Measurements from ENCODE around the gene BEGAIN. TPM values are rescaled to one million over a fixed set of nuclear protein-coding genes. Genes with fewer than 3 reads are reported as not detected.

The BEGAIN gene
- total and polyA plus RNA-seq, 8 donors: 0.31 to 1.1 (median 0.83) TPM; not detected in 4

DNA sequence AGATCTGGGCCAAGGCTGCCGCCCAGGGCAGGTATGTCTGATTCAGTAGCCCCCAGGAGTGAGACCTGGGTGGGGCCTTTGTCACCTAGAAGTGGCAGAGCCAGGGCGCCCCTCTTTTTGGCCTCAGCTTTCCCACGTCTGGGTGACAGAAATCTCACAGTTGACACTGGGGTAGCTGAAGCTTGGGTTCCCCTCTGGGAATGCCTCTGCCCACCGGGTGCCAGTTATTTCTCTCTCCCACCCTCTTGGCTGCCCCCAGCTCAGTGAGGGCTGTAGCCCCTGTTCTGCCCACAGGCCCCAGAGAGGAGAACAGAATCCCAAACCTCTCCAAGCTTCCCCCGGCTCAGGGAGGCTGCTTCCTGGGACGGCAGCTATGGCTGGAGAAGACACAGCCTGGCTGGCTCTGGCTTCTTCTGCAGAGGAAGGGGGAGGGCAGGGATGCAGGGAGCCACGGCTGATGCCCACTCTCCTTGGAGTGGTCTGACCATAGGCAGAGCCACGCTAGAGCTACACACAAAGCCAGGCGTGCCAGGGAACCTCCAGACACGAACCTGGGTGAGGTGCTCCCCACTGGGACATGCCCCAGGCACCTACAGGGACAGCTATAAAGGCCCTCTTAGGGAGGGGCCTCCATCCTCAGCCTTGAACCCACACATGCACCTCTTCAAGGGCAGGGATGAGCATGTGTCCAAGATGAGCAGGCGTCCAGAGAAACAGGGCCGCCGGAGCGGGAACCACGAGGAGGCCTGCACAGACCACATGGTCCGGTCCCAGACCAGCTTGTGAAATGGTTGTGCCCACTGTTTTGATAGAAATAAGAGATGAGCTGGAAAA, 51.7 kb downstream of the BEGAIN start:
- Histone ChIP-seq H3K4me1 (peaks cover 0 to 15% (median 13%) of the 10 kb centered on the region in 4 donors), H3K9me3 (no peaks in the 10 kb centered on the region), H3K27ac (no peak overlapping the region), H3K36me3 (peaks cover 0 to 8% (median 3%) of the 10 kb centered on the region in 4 donors), H3K27me3 (no peaks in the 10 kb centered on the region), H3K4me3 (no peak overlapping the region)
- intact Hi-C loops (cut with DNase I; ENCODE audit: low total_unique reads): no loop called here
- 86 to 92% (median 88%) methylated on average over 13 to 16 of the region's 16 CpGs for WGBS, 5 donors
- TF ChIP-seq, protein P1, sequence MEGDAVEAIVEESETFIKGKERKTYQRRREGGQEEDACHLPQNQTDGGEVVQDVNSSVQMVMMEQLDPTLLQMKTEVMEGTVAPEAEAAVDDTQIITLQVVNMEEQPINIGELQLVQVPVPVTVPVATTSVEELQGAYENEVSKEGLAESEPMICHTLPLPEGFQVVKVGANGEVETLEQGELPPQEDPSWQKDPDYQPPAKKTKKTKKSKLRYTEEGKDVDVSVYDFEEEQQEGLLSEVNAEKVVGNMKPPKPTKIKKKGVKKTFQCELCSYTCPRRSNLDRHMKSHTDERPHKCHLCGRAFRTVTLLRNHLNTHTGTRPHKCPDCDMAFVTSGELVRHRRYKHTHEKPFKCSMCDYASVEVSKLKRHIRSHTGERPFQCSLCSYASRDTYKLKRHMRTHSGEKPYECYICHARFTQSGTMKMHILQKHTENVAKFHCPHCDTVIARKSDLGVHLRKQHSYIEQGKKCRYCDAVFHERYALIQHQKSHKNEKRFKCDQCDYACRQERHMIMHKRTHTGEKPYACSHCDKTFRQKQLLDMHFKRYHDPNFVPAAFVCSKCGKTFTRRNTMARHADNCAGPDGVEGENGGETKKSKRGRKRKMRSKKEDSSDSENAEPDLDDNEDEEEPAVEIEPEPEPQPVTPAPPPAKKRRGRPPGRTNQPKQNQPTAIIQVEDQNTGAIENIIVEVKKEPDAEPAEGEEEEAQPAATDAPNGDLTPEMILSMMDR (IDR thresholded peaks at IDR 0.05): no peak
- TF ChIP-seq POLR2AphosphoS5 (IDR thresholded peaks at IDR 0.05): no peak
- no peak for TF ChIP-seq POLR2A (IDR thresholded peaks at IDR 0.05)
- no peak for TF ChIP-seq EP300 (IDR thresholded peaks at IDR 0.05)
- no peak for DNase-seq

DNA sequence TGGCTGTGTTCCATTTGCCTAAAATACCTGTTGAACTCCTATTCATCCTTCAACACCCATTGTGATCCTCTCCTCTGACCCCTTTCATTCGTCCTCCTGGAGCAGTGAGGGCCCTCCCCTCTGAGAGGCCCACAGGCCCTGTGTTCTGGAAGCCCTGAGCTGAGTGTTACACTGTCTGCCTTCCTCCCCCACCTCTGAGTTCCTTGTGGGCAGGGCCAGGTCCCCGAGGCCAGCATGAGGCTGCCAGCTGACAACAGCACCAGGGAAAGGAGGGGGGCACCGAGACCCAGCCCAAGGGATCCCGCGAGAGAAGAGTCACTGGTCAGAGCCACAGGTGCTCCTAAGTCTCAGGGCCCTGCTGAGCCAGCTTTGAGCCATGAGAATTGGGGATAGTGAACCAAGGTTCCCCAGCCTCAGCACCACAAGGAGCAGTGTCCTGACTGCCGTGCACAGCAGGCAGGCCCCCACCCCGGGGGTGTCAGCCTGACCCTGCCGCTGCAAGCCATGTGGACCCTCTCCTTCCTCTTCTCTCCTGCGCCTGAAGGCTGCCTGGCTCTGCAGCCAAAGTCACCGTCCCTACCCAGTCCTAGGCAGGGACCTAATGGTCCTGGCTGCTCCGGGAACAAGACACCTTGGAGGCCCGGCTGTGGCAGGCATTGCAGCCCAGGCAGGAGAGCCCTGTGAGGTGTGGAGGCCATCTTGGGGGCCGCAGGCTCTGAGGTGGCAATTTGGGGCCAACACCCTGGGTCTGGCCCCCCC, 52.5 kb downstream of the BEGAIN start:
- Histone ChIP-seq H3K4me3 (no peak overlapping the region), H3K9me3 (no peaks in the 10 kb centered on the region), H3K36me3 (peaks cover 0 to 16% (median 11%) of the 10 kb centered on the region in 4 donors), H3K27me3 (no peaks in the 10 kb centered on the region), H3K4me1 (peaks cover 0 to 15% (median 13%) of the 10 kb centered on the region in 4 donors), H3K27ac (no peak overlapping the region)
- WGBS, 5 donors: 78 to 84% (median 82%) methylated on average over 7 to 13 of the region's 13 CpGs
- no peak for DNase-seq
- TF ChIP-seq EP300 (IDR thresholded peaks at IDR 0.05): no peak
- TF ChIP-seq, protein P1 (IDR thresholded peaks at IDR 0.05): no peak
- TF ChIP-seq POLR2AphosphoS5 (IDR thresholded peaks at IDR 0.05): no peak
- no peak for TF ChIP-seq POLR2A (IDR thresholded peaks at IDR 0.05)
- intact Hi-C loops (cut with DNase I; ENCODE audit: low total_unique reads): no loop called here

DNA sequence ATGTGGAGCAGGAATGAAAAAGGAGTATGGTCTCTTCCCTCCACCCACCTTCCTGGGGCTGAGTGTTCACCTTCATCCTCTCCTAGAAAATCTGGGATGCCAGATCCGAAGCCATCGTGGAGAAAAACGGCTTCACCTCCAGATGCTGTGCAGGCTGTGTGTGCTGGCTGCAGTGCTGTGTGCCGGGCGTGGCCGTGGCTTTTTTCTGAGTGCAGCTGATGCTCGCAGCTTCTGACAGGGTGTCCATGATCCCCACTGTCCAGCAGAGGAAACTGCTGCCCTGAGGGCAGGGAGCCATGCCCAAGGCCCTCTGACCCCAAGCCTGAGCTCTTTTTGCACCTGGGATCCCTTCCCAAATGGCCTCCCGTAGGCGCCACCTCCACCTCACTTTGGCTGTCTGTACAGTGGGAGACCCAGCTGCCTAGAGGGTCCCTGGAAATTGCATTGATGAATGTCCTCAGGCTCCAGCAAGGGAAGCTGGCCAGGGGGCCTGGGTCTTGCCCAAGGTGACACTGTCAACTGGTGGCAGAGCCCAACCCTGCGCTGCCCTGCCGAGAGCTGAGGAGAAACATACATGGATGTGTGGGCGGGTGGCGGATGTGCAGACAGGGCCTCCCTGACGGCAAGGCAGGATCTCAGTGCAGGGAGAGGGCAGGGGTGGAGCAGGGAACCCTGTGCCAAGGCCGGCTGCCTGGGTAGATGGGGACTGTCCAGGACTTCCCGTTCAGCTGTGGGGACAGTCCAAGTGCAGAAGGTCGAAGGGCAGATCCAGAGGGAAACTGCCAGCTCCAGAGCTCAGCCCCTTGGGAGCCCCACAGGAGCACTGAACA, 53.3 kb downstream of the BEGAIN start:
- Histone ChIP-seq H3K36me3 (peaks cover 5 to 24% (median 20%) of the 10 kb centered on the region in 4 donors), H3K27me3 (no peaks in the 10 kb centered on the region), H3K4me3 (no peak overlapping the region), H3K9me3 (no peaks in the 10 kb centered on the region), H3K4me1 (peaks cover 0 to 15% (median 13%) of the 10 kb centered on the region in 4 donors), H3K27ac (peak overlapping the region in 1 of 5 donors; percentile 16)
- peak; percentile 25 to 26 for DNase-seq
- TF ChIP-seq, protein P1 (IDR thresholded peaks at IDR 0.05): no peak
- TF ChIP-seq POLR2A (IDR thresholded peaks at IDR 0.05) (no peak), EP300 (IDR thresholded peaks at IDR 0.05) (no peak), POLR2AphosphoS5 (IDR thresholded peaks at IDR 0.05) (no peak)
- WGBS, 5 donors: 65 to 78% (median 75%) methylated on average over 16 to 17 of the region's 17 CpGs
- intact Hi-C loops (cut with DNase I; ENCODE audit: low total_unique reads): no loop called here
